ENCODE data around the gene OR1I1. TPM values are rescaled to one million over a fixed set of nuclear protein-coding genes. Genes with fewer than 3 reads are reported as not detected.

The OR1I1 gene
- total and polyA plus RNA-seq, 2 of the 4 experiments (the other 2 are of a cell fraction) = not detected

DNA sequence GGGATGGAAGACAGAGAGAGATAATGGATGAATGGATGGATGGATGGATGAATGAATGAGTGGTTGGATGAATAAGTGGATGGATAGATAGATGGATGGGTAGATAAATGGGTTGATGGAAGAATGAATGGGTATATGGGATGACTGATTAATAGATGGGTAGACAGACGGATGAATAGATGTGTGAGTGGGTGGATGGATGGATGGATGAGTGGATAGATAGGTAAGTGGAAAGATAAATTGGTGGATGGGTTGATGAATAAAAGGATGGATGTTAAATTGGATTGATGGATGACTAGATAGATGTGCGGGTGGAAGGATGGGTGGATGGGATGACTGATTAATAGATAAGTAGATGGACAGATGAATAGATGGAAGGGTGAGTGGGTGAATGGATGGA is 31.4 kb upstream of the OR1I1 start:
- Histone ChIP-seq H3K4me2 (ENCODE audit: low read depth, low read length) (no peak overlapping the region), H3K4me1 (ENCODE audit: control insufficient read depth, insufficient read depth, low read length) (no peaks in the 10 kb centered on the region), H2BK120ac (ENCODE audit: low read depth, low read length) (no peak overlapping the region), H3K18ac (ENCODE audit: low read depth, low read length) (no peak overlapping the region), H2BK5ac (ENCODE audit: low read depth, low read length, poor library complexity, severe bottlenecking) (no peak overlapping the region), H2AK9ac (replicated peaks; ENCODE audit: low read depth, low read length, poor library complexity) (no peak overlapping the region), H2AK5ac (ENCODE audit: low read depth, low read length) (no peak overlapping the region), H3K14ac (replicated peaks; ENCODE audit: low read depth, low read length) (no peak overlapping the region), H3K4me3 (ENCODE audit: insufficient read depth, low read depth, low read length) (no peak overlapping the region), H2BK20ac (ENCODE audit: low read depth, low read length) (no peak overlapping the region), H4K8ac (ENCODE audit: low read depth in 2 of 2, low read length in 2 of 2) (no peak overlapping the region), H3K4ac (ENCODE audit: low read depth, low read length) (no peak overlapping the region), H4K5ac (ENCODE audit: low read depth, low read length) (no peak overlapping the region), H3K9me3 (ENCODE audit: control insufficient read depth, insufficient read depth, low read length) (no peaks in the 10 kb centered on the region; the same call in 1 of the 2 replicates), H4K20me1 (ENCODE audit: insufficient read depth, low read length) (no peaks in the 10 kb centered on the region), H3K56ac (ENCODE audit: extremely low read depth, insufficient read depth, low read length) (no peak overlapping the region), H3K36me3 (ENCODE audit: control insufficient read depth, insufficient read depth, low read length) (no peaks in the 10 kb centered on the region), H3K27me3 (ENCODE audit: control insufficient read depth, insufficient read depth, low read length) (no peaks in the 10 kb centered on the region), H2AFZ (replicated peaks; ENCODE audit: low read length, poor library complexity) (no peak overlapping the region), H3K9ac (ENCODE audit: low read depth, low read length) (no peak overlapping the region), H3K23ac (ENCODE audit: low read depth, low read length) (no peak overlapping the region), H4K91ac (ENCODE audit: insufficient read depth, low read depth, low read length) (no peak overlapping the region), H3K79me1 (ENCODE audit: low read depth in 1 of 2, low read length in 2 of 2) (no peaks in the 10 kb centered on the region), H3K27ac (ENCODE audit: insufficient read depth, low read length) (no peak overlapping the region), H2BK15ac (ENCODE audit: low read depth, low read length) (no peak overlapping the region), H3K9me1 (ENCODE audit: insufficient read depth, low read length) (no peaks in the 10 kb centered on the region)
- POLR2A ChIA-PET (ENCODE audit: unreplicated experiment) = interaction anchor here (0.5 kb wide), 1 partner anchor 10 kb away, joined by 15 read pairs; no protein-coding TSS in a partner anchor
- WGBS, 2 experiments (ENCODE audit: extremely low coverage in 2 of 2, insufficient read length in 1 of 2) = 73 to 100% methylated on average over 1 to 2 of the region's 2 CpGs
- BruUV-seq (replicated peaks) = no TSS peak
- DNase-seq (no peak), ATAC-seq (ENCODE audit: low read depth) (no peak)
- intact Hi-C loops (cut with micrococcal nuclease) = no loop called here
- TF ChIP-seq RFX5 (IDR thresholded peaks at IDR 0.05; ENCODE audit: low read depth, low read length) = no peak
- TF ChIP-seq, protein P1, sequence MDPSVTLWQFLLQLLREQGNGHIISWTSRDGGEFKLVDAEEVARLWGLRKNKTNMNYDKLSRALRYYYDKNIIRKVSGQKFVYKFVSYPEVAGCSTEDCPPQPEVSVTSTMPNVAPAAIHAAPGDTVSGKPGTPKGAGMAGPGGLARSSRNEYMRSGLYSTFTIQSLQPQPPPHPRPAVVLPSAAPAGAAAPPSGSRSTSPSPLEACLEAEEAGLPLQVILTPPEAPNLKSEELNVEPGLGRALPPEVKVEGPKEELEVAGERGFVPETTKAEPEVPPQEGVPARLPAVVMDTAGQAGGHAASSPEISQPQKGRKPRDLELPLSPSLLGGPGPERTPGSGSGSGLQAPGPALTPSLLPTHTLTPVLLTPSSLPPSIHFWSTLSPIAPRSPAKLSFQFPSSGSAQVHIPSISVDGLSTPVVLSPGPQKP (IDR thresholded peaks at IDR 0.05; ENCODE audit: borderline replicate concordance, low read depth, low read length) = no peak
- no peak for TF ChIP-seq NFE2L2 (IDR thresholded peaks at IDR 0.05; ENCODE audit: low read depth, low read length)
- no peak for TF ChIP-seq MXI1 (IDR thresholded peaks at IDR 0.05; ENCODE audit: borderline replicate concordance, low read depth, low read length)
- TF ChIP-seq CEBPB (IDR thresholded peaks at IDR 0.05; ENCODE audit: low read depth, low read length) = no peak
- TF ChIP-seq, protein P2, sequence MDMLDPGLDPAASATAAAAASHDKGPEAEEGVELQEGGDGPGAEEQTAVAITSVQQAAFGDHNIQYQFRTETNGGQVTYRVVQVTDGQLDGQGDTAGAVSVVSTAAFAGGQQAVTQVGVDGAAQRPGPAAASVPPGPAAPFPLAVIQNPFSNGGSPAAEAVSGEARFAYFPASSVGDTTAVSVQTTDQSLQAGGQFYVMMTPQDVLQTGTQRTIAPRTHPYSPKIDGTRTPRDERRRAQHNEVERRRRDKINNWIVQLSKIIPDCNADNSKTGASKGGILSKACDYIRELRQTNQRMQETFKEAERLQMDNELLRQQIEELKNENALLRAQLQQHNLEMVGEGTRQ (IDR thresholded peaks at IDR 0.05; ENCODE audit: low read depth, low read length) = no peak
- no peak for TF ChIP-seq POLR2A (IDR thresholded peaks at IDR 0.05; ENCODE audit: low read depth, low read length)
- no peak for TF ChIP-seq RCOR1 (IDR thresholded peaks at IDR 0.05; ENCODE audit: insufficient replicate concordance, low read length)
- TF ChIP-seq FOS (IDR thresholded peaks at IDR 0.05; ENCODE audit: low read depth, low read length) = no peak
- TF ChIP-seq, protein P3, sequence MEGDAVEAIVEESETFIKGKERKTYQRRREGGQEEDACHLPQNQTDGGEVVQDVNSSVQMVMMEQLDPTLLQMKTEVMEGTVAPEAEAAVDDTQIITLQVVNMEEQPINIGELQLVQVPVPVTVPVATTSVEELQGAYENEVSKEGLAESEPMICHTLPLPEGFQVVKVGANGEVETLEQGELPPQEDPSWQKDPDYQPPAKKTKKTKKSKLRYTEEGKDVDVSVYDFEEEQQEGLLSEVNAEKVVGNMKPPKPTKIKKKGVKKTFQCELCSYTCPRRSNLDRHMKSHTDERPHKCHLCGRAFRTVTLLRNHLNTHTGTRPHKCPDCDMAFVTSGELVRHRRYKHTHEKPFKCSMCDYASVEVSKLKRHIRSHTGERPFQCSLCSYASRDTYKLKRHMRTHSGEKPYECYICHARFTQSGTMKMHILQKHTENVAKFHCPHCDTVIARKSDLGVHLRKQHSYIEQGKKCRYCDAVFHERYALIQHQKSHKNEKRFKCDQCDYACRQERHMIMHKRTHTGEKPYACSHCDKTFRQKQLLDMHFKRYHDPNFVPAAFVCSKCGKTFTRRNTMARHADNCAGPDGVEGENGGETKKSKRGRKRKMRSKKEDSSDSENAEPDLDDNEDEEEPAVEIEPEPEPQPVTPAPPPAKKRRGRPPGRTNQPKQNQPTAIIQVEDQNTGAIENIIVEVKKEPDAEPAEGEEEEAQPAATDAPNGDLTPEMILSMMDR (conservative IDR thresholded peaks at IDR 0.05; ENCODE audit: low read depth, low read length) = no peak
- in situ Hi-C loops (cut with MboI; ENCODE audit: low sequenced_read_pairs) = no loop called here
- CTCF ChIA-PET = no interaction called here
- dilution Hi-C loops (cut with HindIII; ENCODE audit: low sequenced_read_pairs, unreplicated experiment) = no loop called here

All from IMR-90 (cell line).